ENCODE results near the gene TLK1. TPM values are rescaled to one million over a fixed set of nuclear protein-coding genes. Genes with fewer than 3 reads are reported as not detected.

The TLK1 gene
- total RNA-seq, 2 experiments from 2014 or later: 53.9 to 56.0 TPM

GRCh38 chr2:170971071-170971470 lies 189.6 kb downstream of the TLK1 start:
- H3K4me1 Mint-ChIP-seq (ENCODE audit: low read depth): peaks cover 6% of the 10 kb centered on the region
- no peak for TF ChIP-seq CTCF (IDR thresholded peaks at IDR 0.05)
- peaks cover 10% of the 10 kb centered on the region for H3K36me3 Mint-ChIP-seq (ENCODE audit: low read depth)
- no peak for ATAC-seq
- DNase-seq: no peak
- ChIA-PET POLR2A (no interaction called here), CTCF (no interaction called here)
- intact Hi-C loops (cut with micrococcal nuclease): loop anchor here (5.0 to 10.0 kb wide), 3 partner anchors 116 to 446 kb away; no protein-coding TSS in a partner anchor
- H3K4me3 Mint-ChIP-seq: no peak overlapping the region
- no peak overlapping the region for H3K27ac Mint-ChIP-seq
- H3K27me3 Mint-ChIP-seq: no peaks in the 10 kb centered on the region
- no peaks in the 10 kb centered on the region for H3K9me3 Mint-ChIP-seq

- no peak for TF ChIP-seq CTCF (IDR thresholded peaks at IDR 0.05)
- H3K4me3 Mint-ChIP-seq: no peak overlapping the region
- intact Hi-C loops (cut with micrococcal nuclease): loop anchor here (5.0 to 10.0 kb wide), 3 partner anchors 117 to 447 kb away; no protein-coding TSS in a partner anchor
- H3K9me3 Mint-ChIP-seq: no peaks in the 10 kb centered on the region
- ChIA-PET CTCF (interaction anchor here (1.6 kb wide), 1 partner anchor 117 kb away, joined by 6 read pairs; no protein-coding TSS in a partner anchor), POLR2A (interaction anchor here (0.9 kb wide), 1 partner anchor 15 kb away, joined by 4 read pairs; no protein-coding TSS in a partner anchor)
- peaks cover 15% of the 10 kb centered on the region for H3K36me3 Mint-ChIP-seq (ENCODE audit: low read depth)
- H3K27me3 Mint-ChIP-seq: no peaks in the 10 kb centered on the region
- ATAC-seq: no peak
- no peak for DNase-seq
- H3K4me1 Mint-ChIP-seq (ENCODE audit: low read depth): peaks cover 6% of the 10 kb centered on the region
- H3K27ac Mint-ChIP-seq: no peak overlapping the region
These were observed 190.7 kb downstream of the TLK1 start for GRCh38 chr2:170969872-170970496.

- Mint-ChIP-seq H3K27ac (no peak overlapping the region), H3K4me3 (no peak overlapping the region), H3K9me3 (no peaks in the 10 kb centered on the region), H3K4me1 (ENCODE audit: low read depth) (peaks cover 6% of the 10 kb centered on the region), H3K27me3 (no peaks in the 10 kb centered on the region), H3K36me3 (ENCODE audit: low read depth) (peaks cover 19% of the 10 kb centered on the region)
- POLR2A ChIA-PET: interaction anchor here (0.9 kb wide), 1 partner anchor 14 kb away, joined by 4 read pairs; no protein-coding TSS in a partner anchor
- intact Hi-C loops (cut with micrococcal nuclease): no loop called here
- CTCF ChIA-PET: interaction anchor here (1.0 to 1.6 kb wide), 3 partner anchors 96 to 605 kb away, joined by 3 to 6 read pairs (median 3); no protein-coding TSS in a partner anchor
- ATAC-seq: no peak
- TF ChIP-seq CTCF (IDR thresholded peaks at IDR 0.05): no peak
- DNase-seq: no peak
These were observed 191.7 kb downstream of the TLK1 start for GRCh38 chr2:170969030-170969429.

DNA sequence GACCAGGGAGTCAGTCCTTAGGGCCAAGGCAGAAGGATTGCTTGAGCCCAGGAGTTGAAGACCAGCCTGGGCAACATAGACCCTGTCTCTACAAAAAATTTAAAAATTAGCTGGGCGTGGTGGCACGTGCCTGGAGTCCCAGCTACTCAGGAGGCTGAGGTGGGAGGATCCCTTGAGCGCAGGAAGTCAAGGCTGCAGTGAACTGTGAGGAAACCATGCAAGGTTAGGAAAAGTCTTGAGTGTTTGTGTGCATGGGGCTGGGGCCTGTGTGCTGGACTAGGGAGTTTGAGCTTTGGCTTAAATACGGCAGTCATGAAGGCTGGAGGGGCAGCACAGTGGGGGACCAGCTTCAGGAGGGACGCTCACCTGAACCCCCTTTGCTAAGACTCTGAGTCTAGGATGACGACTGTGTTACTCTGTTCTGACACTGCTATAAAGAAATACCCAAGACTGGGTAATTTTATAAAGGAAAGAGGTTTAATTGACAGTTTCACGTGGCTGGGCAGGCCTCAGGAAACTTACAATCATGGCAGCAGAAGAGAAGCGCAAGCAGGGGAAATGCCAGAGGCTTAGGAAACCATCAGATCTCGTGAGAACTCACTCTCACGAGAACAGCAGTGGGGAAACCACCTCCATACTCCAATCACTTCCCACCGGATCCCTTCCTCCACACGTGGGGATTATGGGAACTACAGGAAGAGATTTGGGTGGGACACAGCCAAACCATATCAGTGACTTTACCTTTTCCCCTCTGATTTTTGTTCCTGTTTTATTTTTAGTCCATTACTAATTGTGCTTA lies 192.3 kb downstream of the TLK1 start:
- no peaks in the 10 kb centered on the region for H3K27me3 Mint-ChIP-seq

More for the DNA sequence above, 192.3 kb downstream of the TLK1 start:
- peak overlapping the region; percentile 44 for H3K27ac Mint-ChIP-seq
- no peaks in the 10 kb centered on the region for H3K9me3 Mint-ChIP-seq
- intact Hi-C loops (cut with micrococcal nuclease): no loop called here
- no peak for DNase-seq
- peaks cover 23% of the 10 kb centered on the region for H3K36me3 Mint-ChIP-seq (ENCODE audit: low read depth)
- TF ChIP-seq CTCF (IDR thresholded peaks at IDR 0.05): no peak
- peaks cover 6% of the 10 kb centered on the region for H3K4me1 Mint-ChIP-seq (ENCODE audit: low read depth)
- ChIA-PET CTCF (interaction anchor here (0.6 to 1.6 kb wide), 4 partner anchors 95 to 605 kb away, joined by 3 to 6 read pairs (median 3); no protein-coding TSS in a partner anchor), POLR2A (no interaction called here)
- ATAC-seq: no peak
- no peak overlapping the region for H3K4me3 Mint-ChIP-seq
